ENCODE results near the gene POLR3A. TPM values are rescaled to one million over a fixed set of nuclear protein-coding genes. Genes with fewer than 3 reads are reported as not detected.

The POLR3A gene
- total RNA-seq, 2 experiments from 2014 or later = 16.3 to 21.5 TPM

GRCh38 chr10:77962350-77963146, 66.8 kb downstream of the POLR3A start:
- no peaks in the 10 kb centered on the region for H3K4me1 ChIP-seq (ENCODE audit: insufficient read depth, low read length, poor library complexity, severe bottlenecking)
- DNase-seq (ENCODE audit: low spot score) = no peak
- H2AFZ ChIP-seq (ENCODE audit: low read length) = no peak overlapping the region
- TF ChIP-seq CTCF (conservative IDR thresholded peaks at IDR 0.05; ENCODE audit: low read length) (no peak), EZH2phosphoT487 (IDR thresholded peaks at IDR 0.05; ENCODE audit: borderline replicate concordance, low read depth, low read length) (no peak)
- intact Hi-C loops (cut with micrococcal nuclease; ENCODE audit: unreplicated experiment) = no loop called here
- H4K20me1 ChIP-seq (ENCODE audit: insufficient read depth, low read length) = no peaks in the 10 kb centered on the region
- no peak overlapping the region for H3K27ac ChIP-seq (ENCODE audit: low read depth, low read length, poor library complexity, severe bottlenecking)
- H3K4me3 ChIP-seq (ENCODE audit: low read depth, low read length, poor library complexity, severe bottlenecking) = no peak overlapping the region
- no peaks in the 10 kb centered on the region for H3K79me2 ChIP-seq (ENCODE audit: insufficient read depth, low read depth, low read length)
- ChIA-PET CTCF (ENCODE audit: unreplicated experiment) (no interaction called here), POLR2A (interaction anchor here (1.4 kb wide), 1 partner anchor 8 kb away, joined by 3 read pairs; no protein-coding TSS in a partner anchor)
- H3K36me3 ChIP-seq (ENCODE audit: insufficient read depth, low read length) = no peaks in the 10 kb centered on the region
- no peaks in the 10 kb centered on the region for H3K9me3 ChIP-seq (ENCODE audit: low read length)
- no TSS peak for BruUV-seq (replicated peaks)
- no peak overlapping the region for H3K4me2 ChIP-seq (ENCODE audit: low read length)
- no peaks in the 10 kb centered on the region for H3K9me2 ChIP-seq (ENCODE audit: insufficient read depth, low read length)

- Histone ChIP-seq H3K9me3 (ENCODE audit: low read length) (no peaks in the 10 kb centered on the region), H3K9me2 (ENCODE audit: insufficient read depth, low read length) (no peaks in the 10 kb centered on the region), H2AFZ (ENCODE audit: low read length) (no peak overlapping the region), H3K4me1 (ENCODE audit: insufficient read depth, low read length, poor library complexity, severe bottlenecking) (no peaks in the 10 kb centered on the region), H3K36me3 (ENCODE audit: insufficient read depth, low read length) (no peaks in the 10 kb centered on the region), H3K27ac (ENCODE audit: low read depth, low read length, poor library complexity, severe bottlenecking) (no peak overlapping the region), H3K4me3 (ENCODE audit: low read depth, low read length, poor library complexity, severe bottlenecking) (no peak overlapping the region), H4K20me1 (ENCODE audit: insufficient read depth, low read length) (no peaks in the 10 kb centered on the region), H3K4me2 (ENCODE audit: low read length) (no peak overlapping the region), H3K79me2 (ENCODE audit: insufficient read depth, low read depth, low read length) (no peaks in the 10 kb centered on the region)
- intact Hi-C loops (cut with micrococcal nuclease; ENCODE audit: unreplicated experiment) = no loop called here
- no peak for DNase-seq (ENCODE audit: low spot score)
- TF ChIP-seq CTCF (conservative IDR thresholded peaks at IDR 0.05; ENCODE audit: low read length) (no peak), EZH2phosphoT487 (IDR thresholded peaks at IDR 0.05; ENCODE audit: borderline replicate concordance, low read depth, low read length) (no peak)
- ChIA-PET POLR2A (interaction anchor here (0.7 kb wide), 1 partner anchor 149 kb away, joined by 4 read pairs; no protein-coding TSS in a partner anchor), CTCF (ENCODE audit: unreplicated experiment) (no interaction called here)
- no TSS peak for BruUV-seq (replicated peaks)
Measured at GRCh38 chr10:77961668-77962067, 67.6 kb downstream of the POLR3A start.

GRCh38 chr10:77960829-77961329, 68.4 kb downstream of the POLR3A start:
- Histone ChIP-seq H2AFZ (ENCODE audit: low read length) (no peak overlapping the region), H3K9me3 (ENCODE audit: low read length) (no peaks in the 10 kb centered on the region)

More at GRCh38 chr10:77960829-77961329, 68.4 kb downstream of the POLR3A start:
- H3K9me2 ChIP-seq (ENCODE audit: insufficient read depth, low read length) = no peaks in the 10 kb centered on the region
- H3K4me1 ChIP-seq (ENCODE audit: insufficient read depth, low read length, poor library complexity, severe bottlenecking) = no peaks in the 10 kb centered on the region
- no peak overlapping the region for H3K4me3 ChIP-seq (ENCODE audit: low read depth, low read length, poor library complexity, severe bottlenecking)
- H3K4me2 ChIP-seq (ENCODE audit: low read length) = no peak overlapping the region
- H3K79me2 ChIP-seq (ENCODE audit: insufficient read depth, low read depth, low read length) = no peaks in the 10 kb centered on the region
- no peaks in the 10 kb centered on the region for H3K36me3 ChIP-seq (ENCODE audit: insufficient read depth, low read length)
- intact Hi-C loops (cut with micrococcal nuclease; ENCODE audit: unreplicated experiment) = no loop called here
- DNase-seq (ENCODE audit: low spot score) = no peak
- ChIA-PET POLR2A (no interaction called here), CTCF (ENCODE audit: unreplicated experiment) (no interaction called here)
- no peak for TF ChIP-seq CTCF (conservative IDR thresholded peaks at IDR 0.05; ENCODE audit: low read length)
- TF ChIP-seq EZH2phosphoT487 (IDR thresholded peaks at IDR 0.05; ENCODE audit: borderline replicate concordance, low read depth, low read length) = no peak
- BruUV-seq (replicated peaks) = no TSS peak
- H4K20me1 ChIP-seq (ENCODE audit: insufficient read depth, low read length) = no peaks in the 10 kb centered on the region
- no peak overlapping the region for H3K27ac ChIP-seq (ENCODE audit: low read depth, low read length, poor library complexity, severe bottlenecking)

Measured in OCI-LY7 (cell line).